HepG2 (cell line): Measurements from ENCODE around the gene APOBEC3B. TPM values are rescaled to one million over a fixed set of nuclear protein-coding genes. Genes with fewer than 3 reads are reported as not detected.

Source experiments
- ATAC-seq: fragments of 200-7000 bp; cut with Tn5 transposase; 3 replicates; pipeline ENCODE4 v1.9.1; 2020; ENCODE audit warnings: mild to moderate bottlenecking, moderate library complexity
- BruUV-seq: library from RNA; stranded (reverse); fragments of 400-500 nt; replicated peaks from 2 replicates; lab custom pipeline; 2021; lab: Mats Ljungman, UMichigan
- CTCF ChIA-PET: fragments of 300-600 bp; formaldehyde crosslinking; extraction: SDS; loops from one replicate; lab custom pipeline; 2021; ENCODE audit warnings: low total read pairs, inconsistent platforms, low intra/inter-chr PET ratio; lab: Yijun Ruan, JAX
- POLR2A ChIA-PET: fragments of 350-600 bp; sonication (Branson Sonifier 250); formaldehyde crosslinking; loops from one replicate; lab custom pipeline; 2020; ENCODE audit warnings: antibody characterized with exemption, inconsistent platforms; lab: Yijun Ruan, JAX
- DNase-seq: peaks from one replicate; pipeline ENCODE4 v3.0.0-alpha.2; 2015; ENCODE audit warnings: low spot score
- FAIRE-seq: peaks from 3 replicates; lab custom pipeline; 2011; peaks lifted over from hg19 to GRCh38; lab: Jason Lieb, UNC
- H2AFZ ChIP-seq: one replicate; pipeline ENCODE4 v1.6.1; 2011; ENCODE audit warnings: low read length, inconsistent platforms
- H3K27ac ChIP-seq: fragments of 300-600 bp; 3 replicates; pipeline ENCODE4 v1.8.0; 2011; ENCODE audit warnings: mixed run types, mild to moderate bottlenecking, mixed read lengths, low read length, inconsistent platforms; ENCODE audit not compliant: insufficient read depth; ENCODE audit errors: extremely low read length
- H3K27me3 ChIP-seq, 2 experiments: fragments of 200-600 bp in 1 of 2; 2 replicates in 1 of 2; 3 replicates in 1 of 2; pipeline versions ENCODE4 v1.6.0 to v1.8.0; 2011; ENCODE audit warnings: low read length in 2 of 2, mild to moderate bottlenecking in 2 of 2, moderate library complexity in 2 of 2, inconsistent platforms in 1 of 2; ENCODE audit not compliant: insufficient read depth in 2 of 2, control insufficient read depth in 1 of 2
- H3K36me3 ChIP-seq, 2 experiments: fragments of 200-600 bp in 1 of 2; replicated peaks in 1 of 2; 2 replicates in 1 of 2; 3 replicates in 1 of 2; pipeline versions ENCODE4 v1.5.1 to v1.8.0; 2011; ENCODE audit warnings: low read length in 2 of 2, inconsistent platforms in 1 of 2; ENCODE audit not compliant: insufficient read depth in 2 of 2, control insufficient read depth in 1 of 2
- H3K4me1 ChIP-seq: 2 replicates; pipeline ENCODE4 v1.5.1; 2012; ENCODE audit warnings: low read length, inconsistent platforms; ENCODE audit not compliant: insufficient read depth
- H3K4me2 ChIP-seq: 2 replicates; pipeline ENCODE4 v1.6.0; 2011; ENCODE audit warnings: low read depth, low read length, inconsistent platforms
- H3K4me3 ChIP-seq, 3 experiments: fragments of 200-600 bp in 1 of 3; sonication (generic), shearing (Covaris generic) in 1 of 3; replicated peaks in 1 of 3; 2 replicates each; pipeline ENCODE4 v1.5.1; 2011 to 2016; ENCODE audit warnings: low read length in 3 of 3, inconsistent platforms in 2 of 3, low read depth in 2 of 3, mild to moderate bottlenecking in 2 of 3, control low read depth in 1 of 3, mixed read lengths in 1 of 3; ENCODE audit not compliant: insufficient read depth in 1 of 3
- H3K79me2 ChIP-seq: one replicate; pipeline ENCODE4 v1.6.1; 2011; ENCODE audit warnings: low read length, inconsistent platforms; ENCODE audit not compliant: insufficient read depth
- H3K9ac ChIP-seq: 2 replicates; pipeline ENCODE4 v1.6.0; 2011; ENCODE audit warnings: mild to moderate bottlenecking, low read depth, low read length, inconsistent platforms; ENCODE audit not compliant: insufficient read depth
- H3K9me3 ChIP-seq: 2 replicates; pipeline ENCODE4 v1.5.1; 2012; ENCODE audit warnings: mild to moderate bottlenecking, low read length
- H4K20me1 ChIP-seq: 2 replicates; pipeline ENCODE4 v1.6.0; 2011; ENCODE audit warnings: inconsistent platforms, mild to moderate bottlenecking, low read length, moderate library complexity; ENCODE audit not compliant: insufficient read depth
- DBP ChIP-seq: sonication (generic); formaldehyde crosslinking; IDR thresholded peaks from 2 replicates; pipeline ENCODE4 v1.4.0; 2020; ENCODE audit warnings: missing genetic modification reagents; ENCODE audit errors: not compliant biosample characterization
- IRF1 ChIP-seq: sonication (generic); formaldehyde crosslinking; IDR thresholded peaks from 2 replicates; pipeline ENCODE4 v1.4.0; 2020; ENCODE audit warnings: low read depth, mild to moderate bottlenecking, missing genetic modification reagents
- MZF1 ChIP-seq: sonication (generic); formaldehyde crosslinking; IDR thresholded peaks from 2 replicates; pipeline ENCODE4 v1.8.1; 2023; ENCODE audit warnings: mild to moderate bottlenecking, missing genetic modification reagents, borderline replicate concordance
- ONECUT2 ChIP-seq: sonication (generic); formaldehyde crosslinking; IDR thresholded peaks from 2 replicates; pipeline ENCODE4 v1.4.0; 2020; ENCODE audit warnings: missing genetic modification reagents
- TRAFD1 ChIP-seq: sonication (generic); formaldehyde crosslinking; IDR thresholded peaks from 2 replicates; pipeline ENCODE4 v1.5.1; 2020; ENCODE audit warnings: missing genetic modification reagents, mild to moderate bottlenecking, borderline replicate concordance
- YEATS4 ChIP-seq: sonication (generic); formaldehyde crosslinking; IDR thresholded peaks from 2 replicates; pipeline ENCODE4 v1.4.0; 2020; ENCODE audit warnings: missing genetic modification reagents, borderline replicate concordance
- ZFYVE20 ChIP-seq: sonication (generic); formaldehyde crosslinking; IDR thresholded peaks from 2 replicates; pipeline ENCODE4 v1.8.0; 2023; ENCODE audit warnings: low read depth, mild to moderate bottlenecking, moderate library complexity, missing genetic modification reagents, borderline replicate concordance
- ZHX2 ChIP-seq, 2 experiments: sonication (generic) in 1 of 2; formaldehyde crosslinking in 1 of 2; IDR thresholded peaks; 2 replicates each; pipeline versions ENCODE4 v1.6.1 to v1.9.0; 2014 to 2022; ENCODE audit warnings: antibody characterized with exemption in 1 of 2, borderline replicate concordance in 1 of 2, inconsistent platforms in 1 of 2, low read depth in 1 of 2, missing genetic modification reagents in 1 of 2
- ZNF256 ChIP-seq: sonication (generic); formaldehyde crosslinking; conservative IDR thresholded peaks from 2 replicates; pipeline ENCODE4 v1.4.0; 2020; ENCODE audit warnings: missing genetic modification reagents
- ZNF572 ChIP-seq: sonication (generic); formaldehyde crosslinking; IDR thresholded peaks from 2 replicates; pipeline ENCODE4 v1.5.1; 2020; ENCODE audit warnings: mild to moderate bottlenecking, missing genetic modification reagents
- ZNF777 ChIP-seq: sonication (generic); formaldehyde crosslinking; IDR thresholded peaks from 2 replicates; pipeline ENCODE4 v1.4.0; 2020; ENCODE audit warnings: missing genetic modification reagents
- ZNF788 ChIP-seq: sonication (generic); formaldehyde crosslinking; IDR thresholded peaks from 2 replicates; pipeline ENCODE4 v1.5.0; 2020; ENCODE audit warnings: mild to moderate bottlenecking, missing genetic modification reagents, borderline replicate concordance
- WGBS: methylation state at CpG from one replicate; pipeline ENCODE4 v1.1.6; 2017; ENCODE audit warnings: low lambda C conversion rate; 5-methylcytosine and 5-hydroxymethylcytosine counted together
- in situ Hi-C: cut with HindIII; loops from 2 replicates; pipeline ENCODE4 v1.10.0; 2017; ENCODE audit warnings: low pct_unique_long_range_greater_than_20kb; ENCODE audit not compliant: extremely low pct_ligation_motif_present
- intact Hi-C: fragments of 100-400 bp; cut with micrococcal nuclease; formaldehyde crosslinking; loops from one replicate; pipeline ENCODE4 v1.10.0; 2022; ENCODE audit not compliant: unreplicated experiment
- polyA plus RNA-seq, 8 experiments: library from polyadenylated mRNA; depleted of rRNA in 3 of 8; stranded (reverse) in 7 of 8; unstranded in 1 of 8; fragments of >200 nt; fragmentation: Illumina TruSeq in 4 of 8; extraction: Trizol in 4 of 8; gene quantifications; 2 replicates each; pipeline versions ENCODE4 v1.2.1 to v1.2.3, GENCODE V29; 2011 to 2016; ENCODE audit warnings: low read depth in 4 of 8, missing spikeins in 1 of 8, mixed read lengths in 1 of 8; ENCODE audit not compliant: insufficient read depth in 1 of 8
- total RNA-seq, 5 experiments: library from RNA; depleted of rRNA; stranded (reverse); fragments of >200 nt; fragmentation: Illumina TruSeq; extraction: Trizol; gene quantifications; 2 replicates each; pipeline ENCODE4 v1.2.3, GENCODE V29; 2016; ENCODE audit warnings: low read depth in 1 of 5

Gene APOBEC3B
- total and polyA plus RNA-seq, 2 of the 13 experiments (the other 11 are each of a cell fraction or from before 2014, with no cell fraction given) = 6.7 to 8.8 TPM

GRCh38 chr22:38943201-38943600 is 38.9 kb upstream of the APOBEC3B start (continued):
- TF ChIP-seq DBP (CRISPR knock-in tag) (no peak), ZFYVE20 (CRISPR knock-in tag) (no peak), MZF1 (no peak), ZNF777 (CRISPR knock-in tag) (no peak), ZNF572 (CRISPR knock-in tag) (no peak), ZNF788 (CRISPR knock-in tag) (no peak)
- TF ChIP-seq, all 625 proteins: peak for 0

GRCh38 chr22:38943882-38944281 is 38.3 kb upstream of the APOBEC3B start:
- intact Hi-C loops = no loop called here
- POLR2A ChIA-PET = no interaction called here
- CTCF ChIA-PET = no interaction called here
- no peaks in the 10 kb centered on the region for H3K4me1 ChIP-seq
- in situ Hi-C loops = no loop called here
- H3K9me3 ChIP-seq = no peaks in the 10 kb centered on the region
- no TSS peak for BruUV-seq
- H3K79me2 ChIP-seq = no peaks in the 10 kb centered on the region
- H3K4me3 ChIP-seq = no peak overlapping the region
- DNase-seq (no peak), ATAC-seq (no peak), FAIRE-seq (no peak)
- H3K36me3 ChIP-seq = no peaks in the 10 kb centered on the region
- H3K27ac ChIP-seq = no peak overlapping the region
- H3K9ac ChIP-seq = no peak overlapping the region
- peaks cover 2 to 54% of the 10 kb centered on the region in 2 experiments; a peak in 3 of 5 replicates for H3K27me3 ChIP-seq
- H4K20me1 ChIP-seq = no peaks in the 10 kb centered on the region
- no peak overlapping the region for H2AFZ ChIP-seq
- 28% methylated on average over 3 of the region's 3 CpGs for WGBS
- H3K4me2 ChIP-seq = no peak overlapping the region
- TF ChIP-seq TRAFD1 (CRISPR knock-in tag) (no peak), IRF1 (CRISPR knock-in tag) (no peak), ZNF256 (CRISPR knock-in tag) (no peak), ONECUT2 (no peak), YEATS4 (no peak), ZHX2 (IDR thresholded peaks at IDR 0.05; ENCODE audit: low read depth) (no peak), ZHX2 (CRISPR knock-in tag; IDR thresholded peaks at IDR 0.05; ENCODE audit: borderline replicate concordance) (no peak)
